ENCODE data around the gene TOP2A. TPM values are rescaled to one million over a fixed set of nuclear protein-coding genes. Genes with fewer than 3 reads are reported as not detected.
A peak's percentile ranks its signal among the peaks of the same experiment; 100 is the strongest.

Gene TOP2A, protein sequence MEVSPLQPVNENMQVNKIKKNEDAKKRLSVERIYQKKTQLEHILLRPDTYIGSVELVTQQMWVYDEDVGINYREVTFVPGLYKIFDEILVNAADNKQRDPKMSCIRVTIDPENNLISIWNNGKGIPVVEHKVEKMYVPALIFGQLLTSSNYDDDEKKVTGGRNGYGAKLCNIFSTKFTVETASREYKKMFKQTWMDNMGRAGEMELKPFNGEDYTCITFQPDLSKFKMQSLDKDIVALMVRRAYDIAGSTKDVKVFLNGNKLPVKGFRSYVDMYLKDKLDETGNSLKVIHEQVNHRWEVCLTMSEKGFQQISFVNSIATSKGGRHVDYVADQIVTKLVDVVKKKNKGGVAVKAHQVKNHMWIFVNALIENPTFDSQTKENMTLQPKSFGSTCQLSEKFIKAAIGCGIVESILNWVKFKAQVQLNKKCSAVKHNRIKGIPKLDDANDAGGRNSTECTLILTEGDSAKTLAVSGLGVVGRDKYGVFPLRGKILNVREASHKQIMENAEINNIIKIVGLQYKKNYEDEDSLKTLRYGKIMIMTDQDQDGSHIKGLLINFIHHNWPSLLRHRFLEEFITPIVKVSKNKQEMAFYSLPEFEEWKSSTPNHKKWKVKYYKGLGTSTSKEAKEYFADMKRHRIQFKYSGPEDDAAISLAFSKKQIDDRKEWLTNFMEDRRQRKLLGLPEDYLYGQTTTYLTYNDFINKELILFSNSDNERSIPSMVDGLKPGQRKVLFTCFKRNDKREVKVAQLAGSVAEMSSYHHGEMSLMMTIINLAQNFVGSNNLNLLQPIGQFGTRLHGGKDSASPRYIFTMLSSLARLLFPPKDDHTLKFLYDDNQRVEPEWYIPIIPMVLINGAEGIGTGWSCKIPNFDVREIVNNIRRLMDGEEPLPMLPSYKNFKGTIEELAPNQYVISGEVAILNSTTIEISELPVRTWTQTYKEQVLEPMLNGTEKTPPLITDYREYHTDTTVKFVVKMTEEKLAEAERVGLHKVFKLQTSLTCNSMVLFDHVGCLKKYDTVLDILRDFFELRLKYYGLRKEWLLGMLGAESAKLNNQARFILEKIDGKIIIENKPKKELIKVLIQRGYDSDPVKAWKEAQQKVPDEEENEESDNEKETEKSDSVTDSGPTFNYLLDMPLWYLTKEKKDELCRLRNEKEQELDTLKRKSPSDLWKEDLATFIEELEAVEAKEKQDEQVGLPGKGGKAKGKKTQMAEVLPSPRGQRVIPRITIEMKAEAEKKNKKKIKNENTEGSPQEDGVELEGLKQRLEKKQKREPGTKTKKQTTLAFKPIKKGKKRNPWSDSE (N-terminal part only)
- 14.5 TPM for polyA plus RNA-seq (2013, experiment 1 of 2)
- 15.0 TPM for polyA plus RNA-seq (2013, experiment 2 of 2)

DNA sequence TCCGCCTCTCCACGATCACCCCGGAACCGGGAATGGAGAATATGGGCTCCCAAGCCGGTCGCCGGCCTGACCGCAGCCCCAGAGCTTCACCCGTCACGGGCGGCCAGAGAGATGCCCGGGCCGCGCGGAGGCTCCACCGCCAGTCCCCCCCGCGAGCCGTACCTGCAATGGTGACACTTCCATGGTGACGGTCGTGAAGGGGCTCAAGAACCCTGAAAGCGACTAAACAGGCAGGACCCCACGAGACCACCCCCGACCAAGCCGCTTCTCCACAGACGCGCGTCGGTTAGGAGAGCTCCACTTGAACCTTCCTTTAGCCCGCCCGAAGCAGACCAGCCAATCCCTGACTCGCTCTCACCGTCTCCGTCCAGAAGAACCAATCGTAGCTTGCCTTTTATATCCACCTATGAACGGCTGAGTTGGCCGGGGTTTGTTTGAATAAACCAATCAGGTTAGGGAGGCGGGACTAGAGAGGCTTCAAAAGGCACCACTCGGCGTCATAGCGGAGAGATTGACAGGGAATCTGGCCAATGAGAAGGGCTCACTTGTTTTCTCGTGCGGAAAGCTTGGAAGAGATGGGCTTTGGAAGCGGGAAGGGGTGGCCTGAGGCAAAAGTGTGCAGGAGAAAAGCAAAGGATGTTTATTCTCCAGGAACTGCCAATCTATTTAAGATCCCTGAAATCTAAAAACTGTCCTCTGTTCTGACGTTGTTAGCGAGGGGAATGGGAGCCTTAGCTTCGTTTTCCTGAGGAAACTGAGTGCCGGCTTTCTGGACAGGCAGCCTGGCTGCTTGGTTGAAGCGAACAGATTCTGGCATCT lies at the start of gene TOP2A:
TOP2A (minus strand) TSS at position 288 of the 819 bp plus-strand sequence; CDS start at position 183, 105 bp downstream.
- Histone ChIP-seq H4K91ac (ENCODE audit: low read length) (peak within 1 kb of the TSS; percentile 3), H3K36me3 (ENCODE audit: control insufficient read depth in 1 of 2, insufficient read depth in 2 of 2, low read depth in 1 of 2, low read length in 2 of 2) (no peaks in the 10 kb centered on the region), H2BK15ac (ENCODE audit: low read depth, poor library complexity, severe bottlenecking) (no peak within 1 kb of the TSS), H3K4ac (ENCODE audit: low read depth in 1 of 2, low read length in 2 of 2) (no peak within 1 kb of the TSS), H3K79me1 (replicated peaks; ENCODE audit: low read length, poor library complexity, severe bottlenecking) (peaks cover 2% of the 10 kb centered on the region), H3K27ac (ENCODE audit: low read length, poor library complexity, severe bottlenecking) (peak within 1 kb of the TSS; percentile 26), H3K14ac (ENCODE audit: low read length in 2 of 2) (no peak within 1 kb of the TSS), H4K8ac (ENCODE audit: low read length) (peak within 1 kb of the TSS; percentile 74), H3K18ac (ENCODE audit: low read depth in 1 of 2, low read length in 2 of 2) (peak within 1 kb of the TSS; percentile 1 to 46), H3K9me3 (ENCODE audit: control insufficient read depth, low read length) (no peaks in the 10 kb centered on the region), H2BK120ac (ENCODE audit: low read depth, low read length) (no peak within 1 kb of the TSS), H3K4me3 (ENCODE audit: insufficient read depth in 1 of 2, low read depth in 1 of 2, low read length in 2 of 2) (peak within 1 kb of the TSS; percentile 88 to 98), H3K4me1 (ENCODE audit: control insufficient read depth, insufficient read depth, low read depth, low read length) (peaks cover 11% of the 10 kb centered on the region), H3K27me3 (ENCODE audit: control insufficient read depth in 1 of 2, insufficient read depth in 1 of 2, low read length in 2 of 2) (no peaks in the 10 kb centered on the region), H2BK5ac (ENCODE audit: low read depth, low read length, poor library complexity, severe bottlenecking) (peak within 1 kb of the TSS; percentile 92), H2AFZ (ENCODE audit: low read depth, low read length) (peak within 1 kb of the TSS; percentile 94), H3K4me2 (ENCODE audit: low read length, poor library complexity, severe bottlenecking) (peak within 1 kb of the TSS; percentile 97), H3K9ac (ENCODE audit: low read length) (peak within 1 kb of the TSS; percentile 91), H3K23ac (ENCODE audit: low read length in 2 of 2) (no peak within 1 kb of the TSS), H2BK12ac (ENCODE audit: low read length in 2 of 2) (no peak within 1 kb of the TSS), H2AK5ac (ENCODE audit: low read length, severe bottlenecking) (no peak within 1 kb of the TSS)
- 3% methylated on average over 46 of the region's 49 CpGs for WGBS
- peak; percentile 100 for DNase-seq

DNA sequence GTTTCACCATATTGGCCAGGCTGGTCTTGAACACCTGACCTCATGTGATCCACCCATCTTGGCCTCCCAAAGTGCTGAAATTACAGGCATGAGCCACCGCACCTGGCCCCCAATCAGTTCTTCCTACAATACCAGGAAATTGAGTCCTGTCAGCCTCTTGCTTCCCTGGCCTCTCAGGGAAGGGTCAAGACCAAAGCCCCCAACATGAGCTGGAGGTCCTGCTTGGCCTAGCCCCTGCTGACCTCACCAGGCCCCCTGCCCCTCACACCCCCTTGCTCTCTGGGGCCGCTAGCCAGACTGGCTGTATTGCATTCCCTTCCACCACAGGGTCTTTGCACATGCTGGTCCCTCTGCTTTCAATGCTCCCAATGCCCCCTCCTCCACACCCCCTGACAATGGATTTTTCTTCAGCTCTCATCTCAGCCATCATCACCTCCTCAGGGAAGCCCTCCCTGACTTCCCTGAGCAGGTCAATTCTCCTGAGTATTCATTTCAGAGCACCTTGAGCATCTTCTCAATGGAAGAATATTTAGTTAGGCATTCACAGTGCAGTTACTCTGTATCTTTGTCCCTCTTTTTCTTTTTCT lies 49.7 kb upstream of the TOP2A start:
- H3K27ac ChIP-seq (ENCODE audit: low read length, poor library complexity, severe bottlenecking): no peak overlapping the region
- no peak for DNase-seq
- no peak overlapping the region for H2BK120ac ChIP-seq (ENCODE audit: low read depth, low read length)
- no peak overlapping the region for H2BK15ac ChIP-seq (ENCODE audit: low read depth, poor library complexity, severe bottlenecking)
- H3K23ac ChIP-seq (ENCODE audit: low read length in 2 of 2): no peak overlapping the region
- H2BK5ac ChIP-seq (ENCODE audit: low read depth, low read length, poor library complexity, severe bottlenecking): no peak overlapping the region
- no peak overlapping the region for H4K91ac ChIP-seq (ENCODE audit: low read length)
- H3K9ac ChIP-seq (ENCODE audit: low read length): no peak overlapping the region
- no peak overlapping the region for H2AK5ac ChIP-seq (ENCODE audit: low read length, severe bottlenecking)
- H3K36me3 ChIP-seq (ENCODE audit: control insufficient read depth in 1 of 2, insufficient read depth in 2 of 2, low read depth in 1 of 2, low read length in 2 of 2): no peaks in the 10 kb centered on the region
- H3K79me1 ChIP-seq (replicated peaks; ENCODE audit: low read length, poor library complexity, severe bottlenecking): no peaks in the 10 kb centered on the region
- H2AFZ ChIP-seq (ENCODE audit: low read depth, low read length): no peak overlapping the region
- H3K4me1 ChIP-seq (ENCODE audit: control insufficient read depth, insufficient read depth, low read depth, low read length): peaks cover 13% of the 10 kb centered on the region
- no peak overlapping the region for H3K14ac ChIP-seq (ENCODE audit: low read length in 2 of 2)
- no peak overlapping the region for H3K4me3 ChIP-seq (ENCODE audit: insufficient read depth in 1 of 2, low read depth in 1 of 2, low read length in 2 of 2)
- no peak overlapping the region for H2BK12ac ChIP-seq (ENCODE audit: low read length in 2 of 2)
- H3K18ac ChIP-seq (ENCODE audit: low read depth in 1 of 2, low read length in 2 of 2): no peak overlapping the region
- WGBS: 89% methylated on average over 2 of the region's 2 CpGs
- no peaks in the 10 kb centered on the region for H3K9me3 ChIP-seq (ENCODE audit: control insufficient read depth, low read length)
- H3K4me2 ChIP-seq (ENCODE audit: low read length, poor library complexity, severe bottlenecking): no peak overlapping the region
- H3K4ac ChIP-seq (ENCODE audit: low read depth in 1 of 2, low read length in 2 of 2): no peak overlapping the region
- peak overlapping the region; percentile 16 for H4K8ac ChIP-seq (ENCODE audit: low read length)
- no peaks in the 10 kb centered on the region for H3K27me3 ChIP-seq (ENCODE audit: control insufficient read depth in 1 of 2, insufficient read depth in 1 of 2, low read length in 2 of 2)

DNA sequence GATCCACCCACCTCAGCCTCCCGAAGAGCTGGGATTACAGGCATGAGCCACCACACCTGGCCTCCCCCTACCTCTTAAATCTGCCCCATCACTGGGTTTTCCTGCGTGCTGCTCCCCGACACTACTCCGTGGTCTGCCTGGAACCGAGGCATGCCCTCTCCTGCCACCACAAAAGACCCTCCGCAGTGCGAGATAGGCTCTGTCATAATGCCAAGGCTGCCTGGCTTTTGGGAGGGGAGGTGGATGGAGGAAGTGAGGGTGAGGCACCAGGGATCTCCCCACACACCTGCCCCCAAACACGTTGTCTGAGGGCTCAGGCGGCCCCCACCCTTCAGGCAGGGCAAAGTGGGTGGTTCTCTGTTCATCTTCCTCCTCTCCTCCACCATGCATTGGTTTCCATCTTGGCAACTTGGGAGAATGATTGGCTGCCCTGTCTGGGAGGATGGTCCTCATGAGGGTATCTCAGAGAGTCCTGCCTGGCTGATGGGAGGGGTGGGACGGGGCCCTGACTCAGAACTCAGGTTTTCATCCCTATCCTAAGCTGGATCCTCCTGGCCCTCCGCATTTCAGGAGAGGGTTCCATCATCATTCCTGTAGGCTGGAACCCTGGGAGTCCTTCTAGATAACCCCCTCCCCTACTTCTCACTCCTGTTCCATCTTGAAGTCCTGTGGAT lies 48.7 kb upstream of the TOP2A start:
- Histone ChIP-seq H2BK12ac (ENCODE audit: low read length in 2 of 2) (no peak overlapping the region), H2AK5ac (ENCODE audit: low read length, severe bottlenecking) (no peak overlapping the region), H3K9ac (ENCODE audit: low read length) (no peak overlapping the region), H3K9me3 (ENCODE audit: control insufficient read depth, low read length) (no peaks in the 10 kb centered on the region), H2BK5ac (ENCODE audit: low read depth, low read length, poor library complexity, severe bottlenecking) (no peak overlapping the region), H3K27ac (ENCODE audit: low read length, poor library complexity, severe bottlenecking) (no peak overlapping the region), H4K8ac (ENCODE audit: low read length) (no peak overlapping the region), H2BK120ac (ENCODE audit: low read depth, low read length) (no peak overlapping the region), H3K27me3 (ENCODE audit: control insufficient read depth in 1 of 2, insufficient read depth in 1 of 2, low read length in 2 of 2) (no peaks in the 10 kb centered on the region), H3K4me3 (ENCODE audit: insufficient read depth in 1 of 2, low read depth in 1 of 2, low read length in 2 of 2) (no peak overlapping the region), H3K14ac (ENCODE audit: low read length in 2 of 2) (peak overlapping the region in 1 of 2 experiments; percentile 18), H3K18ac (ENCODE audit: low read depth in 1 of 2, low read length in 2 of 2) (no peak overlapping the region), H3K23ac (ENCODE audit: low read length in 2 of 2) (no peak overlapping the region), H3K79me1 (replicated peaks; ENCODE audit: low read length, poor library complexity, severe bottlenecking) (no peaks in the 10 kb centered on the region), H2BK15ac (ENCODE audit: low read depth, poor library complexity, severe bottlenecking) (no peak overlapping the region), H3K4ac (ENCODE audit: low read depth in 1 of 2, low read length in 2 of 2) (no peak overlapping the region), H3K4me1 (ENCODE audit: control insufficient read depth, insufficient read depth, low read depth, low read length) (peaks cover 19% of the 10 kb centered on the region), H2AFZ (ENCODE audit: low read depth, low read length) (no peak overlapping the region), H4K91ac (ENCODE audit: low read length) (no peak overlapping the region), H3K4me2 (ENCODE audit: low read length, poor library complexity, severe bottlenecking) (no peak overlapping the region), H3K36me3 (ENCODE audit: control insufficient read depth in 1 of 2, insufficient read depth in 2 of 2, low read depth in 1 of 2, low read length in 2 of 2) (no peaks in the 10 kb centered on the region)
- 94% methylated on average over 9 of the region's 11 CpGs for whole genome bisulfite sequencing
- DNase-seq: no peak
